KBM-7 (cell line): ENCODE measurements around the gene CRELD2.
A peak's percentile ranks its signal among the peaks of the same experiment; 100 is the strongest.

ENCODE experiments used
- DNase-seq: peaks from one replicate; pipeline ENCODE4 v3.0.0-alpha.2; 2015
- in situ Hi-C: fragments of 300-500 bp; cut with MboI; formaldehyde crosslinking; loops from 2 replicates; pipeline ENCODE4 v1.14.3; 2020; ENCODE audit warnings: low sequenced_read_pairs, low pct_unique_long_range_greater_than_20kb, mixed read lengths

The CRELD2 gene

DNA sequence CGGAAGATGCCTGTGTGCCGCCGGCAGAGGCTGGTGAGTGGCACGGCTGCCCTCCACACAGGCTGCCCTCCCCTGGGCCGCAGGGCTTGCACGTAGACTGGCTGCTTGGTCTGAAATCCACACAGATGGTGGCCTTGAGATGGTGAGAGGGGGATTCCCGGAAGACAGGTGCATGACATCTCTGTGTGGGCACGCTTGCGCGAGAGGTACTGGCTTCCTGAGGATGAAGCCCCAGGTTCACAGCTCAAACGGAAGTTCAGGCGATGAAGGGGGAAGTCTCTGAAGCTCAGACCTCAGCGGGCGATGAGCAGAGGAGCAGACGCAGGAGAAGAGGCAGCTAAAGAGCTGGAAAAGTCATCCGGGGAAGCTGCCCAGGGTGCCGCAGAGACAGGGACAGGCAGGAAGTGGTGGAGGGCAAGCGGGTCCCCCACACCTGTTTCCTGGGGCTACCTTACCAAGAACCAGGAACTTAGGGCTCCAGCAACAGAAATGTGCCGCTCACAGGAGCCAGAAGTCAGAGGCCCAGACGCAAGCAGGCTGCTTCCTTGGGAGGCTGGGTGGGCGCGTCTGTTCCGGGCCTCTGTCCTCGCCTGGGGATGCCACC, 7.2 kb downstream of the CRELD2 start:
- in situ Hi-C loops: no loop called here
- DNase-seq: peak; percentile 84

DNA sequence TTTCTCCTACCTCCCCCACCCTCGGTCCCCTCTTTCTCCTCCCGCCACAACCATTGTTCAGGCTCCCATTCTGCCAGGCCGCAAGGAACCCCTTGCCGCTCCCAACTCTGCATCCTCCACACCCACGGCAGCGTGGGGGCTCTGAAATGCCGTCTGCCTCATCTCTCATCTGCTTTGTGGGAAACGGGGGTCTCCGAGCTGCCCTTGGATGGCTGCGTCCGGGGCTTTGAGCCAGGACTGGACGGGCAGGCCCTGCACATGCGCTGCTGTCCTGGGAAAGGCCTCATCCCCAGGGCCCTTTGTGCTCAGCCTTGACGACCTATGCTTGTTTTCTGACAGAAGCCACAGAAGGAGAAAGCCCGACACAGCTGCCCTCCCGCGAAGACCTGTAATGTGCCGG, 8.5 kb downstream of the CRELD2 start:
- DNase-seq: no peak
- in situ Hi-C loops: no loop called here

DNA sequence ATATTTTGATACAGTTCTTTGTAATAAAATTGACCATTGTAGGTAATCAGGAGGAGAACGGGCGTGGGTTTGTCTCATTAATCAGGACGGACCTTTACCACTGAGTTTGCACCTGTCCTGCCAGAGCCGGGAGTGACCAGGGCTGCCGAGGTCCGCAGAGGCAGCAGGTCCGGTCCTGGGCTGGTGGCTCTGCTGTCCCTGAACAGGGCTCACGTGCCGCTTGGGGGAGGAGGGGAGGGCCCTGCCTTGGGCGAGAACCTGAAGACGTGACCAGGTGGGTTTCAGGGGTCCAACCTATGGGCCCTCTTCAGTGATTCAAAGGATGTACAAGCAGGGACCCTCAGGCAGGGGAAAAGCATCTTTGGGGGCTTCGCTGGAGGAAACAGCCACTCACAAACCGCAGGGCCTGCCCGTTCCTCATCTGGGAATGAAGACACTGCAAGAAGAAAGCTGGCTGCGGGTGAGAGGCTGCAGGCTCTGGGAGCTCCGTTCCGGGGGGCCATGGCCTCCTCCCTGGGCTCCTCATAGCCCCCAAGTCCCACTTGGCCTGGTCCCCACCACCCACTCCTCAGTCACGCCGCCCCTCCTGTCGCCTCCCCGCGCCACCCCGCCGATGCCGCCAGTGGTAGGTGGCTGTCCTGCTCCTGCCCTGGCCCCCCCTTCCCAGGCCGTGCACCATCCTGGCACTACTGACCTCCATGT, 9.2 kb downstream of the CRELD2 start:
- no peak for DNase-seq
- in situ Hi-C loops: no loop called here

- in situ Hi-C loops: no loop called here
- no peak for DNase-seq
Measured at GRCh38 chr22:49928185-49928495, 9.7 kb downstream of the CRELD2 start.

DNA sequence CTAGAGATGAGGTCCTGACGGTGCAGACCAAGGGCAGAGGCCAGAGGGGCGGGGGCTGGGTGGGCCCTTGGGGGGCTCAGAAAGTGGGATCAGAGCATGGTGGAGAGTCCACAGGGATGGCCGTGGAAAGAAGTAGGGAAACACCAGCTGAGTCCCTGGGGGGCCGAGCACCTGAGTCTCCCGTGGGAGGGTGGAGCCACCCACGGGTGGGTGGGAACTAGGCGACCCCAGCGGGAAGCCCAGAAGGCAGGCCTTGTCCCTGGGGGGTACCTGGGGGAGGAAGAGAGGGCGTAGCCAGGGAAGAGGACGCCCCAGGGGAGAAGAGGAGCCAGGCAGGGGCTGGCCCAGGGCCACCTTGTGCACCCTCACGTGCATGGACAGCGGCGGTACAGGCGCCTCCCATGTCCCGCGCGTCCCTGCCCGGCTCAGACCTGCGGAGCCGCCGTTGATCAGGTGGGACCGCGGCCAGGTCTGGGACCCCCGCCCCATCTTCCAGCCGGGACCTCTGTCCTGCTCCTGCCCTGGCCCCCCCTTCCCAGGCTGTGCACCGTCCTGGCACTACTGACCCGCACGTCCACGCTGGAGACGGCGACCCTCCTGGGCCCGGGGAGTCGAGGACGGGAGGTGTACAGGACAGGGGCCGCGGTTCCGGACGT, 10.2 kb downstream of the CRELD2 start:
- in situ Hi-C loops: no loop called here
- no peak for DNase-seq

DNA sequence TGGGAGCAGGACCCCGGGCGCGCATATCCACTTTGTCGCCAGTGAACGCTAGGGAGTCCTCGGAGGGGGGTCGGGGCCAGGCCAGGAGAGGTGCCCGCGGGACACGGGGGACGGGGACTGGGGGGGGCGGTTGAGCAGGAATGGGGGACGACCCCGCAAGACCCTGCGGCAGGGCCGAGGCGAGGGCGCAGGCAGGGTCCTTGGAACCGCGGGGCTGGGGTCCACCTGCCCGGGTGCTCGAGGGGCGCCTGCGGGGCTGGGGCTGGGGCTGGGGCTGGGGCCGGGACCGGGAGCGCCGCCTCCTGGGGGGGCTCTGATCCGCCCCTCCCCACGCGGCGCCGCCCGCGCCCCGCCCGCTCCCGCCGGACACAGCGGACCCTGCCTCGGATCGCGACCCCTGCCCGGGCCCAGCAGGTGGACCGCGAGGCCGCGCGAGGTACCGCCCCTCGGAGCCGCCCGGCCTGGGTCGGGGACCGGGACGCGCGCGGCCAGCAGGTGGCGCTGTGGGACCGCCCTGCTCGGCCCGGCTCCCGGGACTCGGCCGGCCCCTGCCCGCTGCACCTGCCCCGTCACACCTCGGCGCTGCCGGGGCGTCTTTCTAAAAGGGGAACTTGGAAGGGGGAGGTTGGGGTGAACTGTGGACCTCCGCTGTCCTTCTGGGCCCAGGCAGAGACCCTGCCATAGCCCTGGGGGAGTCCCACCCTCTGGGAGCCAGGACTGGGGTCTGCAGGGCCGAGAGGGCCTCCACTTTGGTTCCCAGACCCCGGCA, 11.0 kb downstream of the CRELD2 start:
- in situ Hi-C loops: no loop called here
- peak; percentile 66 for DNase-seq

DNA sequence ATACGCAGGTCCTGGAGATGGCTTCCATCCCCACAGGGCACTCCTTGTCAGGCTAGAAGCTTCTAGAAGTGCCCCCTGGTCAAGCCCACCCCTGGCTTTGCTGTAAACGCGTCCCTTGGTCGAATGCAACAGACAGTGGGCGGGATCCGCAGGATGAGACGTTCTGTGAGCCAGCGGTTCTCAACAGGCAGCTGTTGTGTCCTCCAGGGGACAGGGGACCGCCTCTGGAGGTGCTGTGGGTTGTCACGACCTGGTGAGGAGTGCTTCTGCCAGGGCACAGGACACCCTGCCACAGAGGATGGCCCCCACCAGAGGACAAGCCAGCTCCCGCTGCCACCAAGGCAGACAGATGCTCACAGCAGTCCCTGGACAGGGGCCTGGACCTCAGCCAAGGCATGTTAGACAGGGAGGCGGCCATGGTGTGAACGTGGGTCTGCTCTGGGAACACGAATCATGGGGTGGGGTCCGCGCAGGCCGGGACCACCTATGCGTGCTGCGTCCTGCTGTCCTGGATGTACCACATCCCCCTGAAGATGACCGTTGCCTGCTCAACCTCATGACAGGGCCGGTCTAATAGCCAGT, 11.7 kb downstream of the CRELD2 start:
- in situ Hi-C loops: loop anchor here (10.0 kb wide), 1 partner anchor 275 kb away; the partner anchor contains the start of gene SELENOO
- DNase-seq: no peak

DNA sequence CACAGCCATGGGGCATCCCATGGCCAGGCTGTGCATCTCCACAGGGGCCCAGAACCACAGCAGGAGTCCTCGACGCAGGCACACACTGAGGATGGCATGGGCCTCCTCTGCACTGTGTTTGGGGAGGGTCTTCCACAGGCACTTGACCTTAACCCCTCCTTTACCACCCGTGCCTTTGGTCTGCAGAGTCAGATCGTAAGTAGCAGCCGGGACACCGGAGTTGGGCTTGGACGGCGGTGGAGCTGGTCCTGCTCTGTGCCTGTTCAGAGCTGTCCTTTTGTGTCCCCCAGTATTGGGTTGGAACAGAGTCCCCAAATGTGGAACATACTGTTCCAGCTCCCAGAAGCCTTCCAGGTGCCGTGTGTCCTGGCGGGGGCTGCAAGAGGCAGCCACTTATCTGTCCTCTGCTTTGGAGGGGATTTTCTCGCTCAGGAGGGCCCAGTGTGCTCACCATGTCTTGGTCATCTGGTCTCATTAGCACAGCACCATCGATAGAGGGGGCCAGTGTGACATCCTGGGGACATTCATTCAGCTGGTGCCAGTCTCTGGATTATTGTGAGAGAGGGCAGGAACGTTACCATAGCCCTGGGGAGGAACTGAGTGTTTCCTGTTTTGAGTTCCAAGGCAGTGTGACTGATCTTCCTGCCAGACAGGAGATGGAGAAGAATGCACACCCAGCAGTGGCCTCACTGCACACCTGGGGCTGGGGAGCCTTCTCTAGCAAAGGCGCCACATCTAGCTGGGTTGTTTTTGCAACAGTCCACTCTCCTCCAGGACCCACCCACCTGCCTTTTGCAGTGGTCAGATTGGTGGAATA, 12.4 kb downstream of the CRELD2 start:
- DNase-seq: peak; percentile 94
- in situ Hi-C loops: loop anchor here (10.0 kb wide), 1 partner anchor 274 kb away; the partner anchor contains the start of gene SELENOO

GRCh38 chr22:49933236-49934159, 15.1 kb downstream of the CRELD2 start:
- in situ Hi-C loops: loop anchor here (10.0 kb wide), 1 partner anchor 271 kb away; the partner anchor contains the start of gene SELENOO
- no peak for DNase-seq

DNA sequence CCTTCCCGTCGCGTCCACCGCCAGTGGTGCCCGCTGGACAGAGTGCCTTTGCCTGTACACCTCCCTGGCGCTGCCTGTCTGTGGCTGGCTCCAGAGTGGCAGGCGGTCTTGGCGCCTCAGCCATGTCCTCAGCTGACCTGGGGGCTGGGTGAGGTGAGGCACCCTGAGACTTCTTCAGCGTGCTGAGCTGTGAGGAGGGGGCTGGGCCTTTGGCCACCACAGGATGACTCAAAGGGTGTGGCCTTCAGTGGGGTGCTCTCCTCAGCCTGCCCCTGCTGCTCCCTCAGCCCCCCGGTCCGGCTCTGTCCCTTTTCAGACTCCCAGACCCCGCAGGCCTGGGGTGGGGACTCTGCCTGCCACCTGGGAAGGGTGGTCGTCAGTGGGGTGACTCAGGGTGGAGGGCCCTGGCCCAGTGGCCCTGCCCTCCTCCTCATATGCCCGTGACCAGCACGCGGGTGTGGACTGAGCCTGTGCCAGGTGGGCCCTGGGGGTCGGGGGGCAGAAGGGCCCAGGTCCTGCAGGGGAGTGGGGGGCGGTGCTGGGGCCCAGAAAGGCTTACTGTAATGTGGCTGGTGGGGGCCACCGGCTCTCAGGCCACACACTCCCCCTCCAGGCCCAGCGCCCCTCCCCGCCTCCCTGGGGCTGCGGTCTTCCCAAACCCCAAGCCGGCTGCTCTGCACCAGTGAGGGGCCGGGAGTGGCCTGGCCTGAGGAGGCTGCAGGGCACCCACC, 15.9 kb downstream of the CRELD2 start:
- in situ Hi-C loops: loop anchor here (10.0 kb wide), 1 partner anchor 270 kb away; the partner anchor contains the start of gene SELENOO
- no peak for DNase-seq

DNA sequence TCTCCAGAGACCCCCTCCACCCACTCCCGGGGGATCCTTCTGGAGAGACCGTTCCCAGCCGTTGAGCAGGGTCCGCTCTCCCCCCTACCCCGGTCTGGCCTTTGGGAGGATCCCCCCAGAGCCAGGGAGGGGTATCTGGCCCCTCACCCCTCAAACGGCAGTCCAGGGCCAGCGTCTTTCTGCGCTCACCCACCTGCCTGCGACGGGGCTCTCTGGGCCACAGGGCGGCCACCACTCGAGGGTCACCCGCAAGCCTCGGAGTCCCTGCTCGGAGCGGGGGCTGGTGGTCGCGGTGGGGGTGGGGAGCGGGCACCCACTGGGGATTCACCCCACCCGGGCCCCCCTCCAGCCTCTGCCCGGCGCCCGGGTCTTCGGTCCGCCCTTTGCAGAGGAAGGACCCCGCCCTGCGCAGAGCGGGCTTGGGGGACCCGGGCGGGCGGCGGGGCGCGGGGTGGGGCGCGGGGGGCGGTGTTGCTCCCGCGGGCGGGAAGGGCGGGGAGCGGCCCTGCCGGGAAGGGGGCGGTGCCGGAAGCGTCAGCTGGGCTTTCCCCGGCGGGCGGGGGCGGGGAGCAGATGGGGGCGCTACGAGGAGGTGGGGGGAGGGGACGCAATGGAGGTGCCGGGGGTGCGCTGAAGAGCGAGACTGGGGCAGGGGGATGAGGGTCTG, 16.6 kb downstream of the CRELD2 start:
- in situ Hi-C loops: loop anchor here (10.0 kb wide), 1 partner anchor 270 kb away; the partner anchor contains the start of gene SELENOO
- no peak for DNase-seq

- in situ Hi-C loops: loop anchor here (10.0 kb wide), 1 partner anchor 269 kb away; the partner anchor contains the start of gene SELENOO
Measured at GRCh38 chr22:49935561-49935960, 17.1 kb downstream of the CRELD2 start.

GRCh38 chr22:49936018-49936972, 17.9 kb downstream of the CRELD2 start:
- in situ Hi-C loops: loop anchor here (10.0 kb wide), 1 partner anchor 269 kb away; the partner anchor contains the start of gene SELENOO
- DNase-seq: peak; percentile 85

More at GRCh38 chr22:49935561-49935960, 17.1 kb downstream of the CRELD2 start:
- DNase-seq: no peak

GRCh38 chr22:49936973-49937757, 18.7 kb downstream of the CRELD2 start:
- no peak for DNase-seq
- in situ Hi-C loops: loop anchor here (10.0 kb wide), 1 partner anchor 268 kb away; the partner anchor contains the start of gene SELENOO
